Glomerular endothelial cell (primary cell): ENCODE measurements around the gene DNMT1. TPM values are rescaled to one million over a fixed set of nuclear protein-coding genes. Genes with fewer than 3 reads are reported as not detected.

ENCODE experiments used
- DNase-seq: peaks from one replicate; pipeline ENCODE4 v3.0.0-alpha.2; 2011; ENCODE audit warnings: low read depth, low spot score; ENCODE audit errors: extremely low read depth
- total RNA-seq: library from RNA; depleted of rRNA; stranded (reverse); fragments of >200 nt; gene quantifications from 2 replicates; pipeline ENCODE4 v1.2.3, GENCODE V29; 2015

The DNMT1 gene
- total RNA-seq, 1 donor from 2014 or later: 83.9 TPM

GRCh38 chr19:10143681-10144080 is 51.1 kb downstream of the DNMT1 start:
- DNase-seq: no peak

DNA sequence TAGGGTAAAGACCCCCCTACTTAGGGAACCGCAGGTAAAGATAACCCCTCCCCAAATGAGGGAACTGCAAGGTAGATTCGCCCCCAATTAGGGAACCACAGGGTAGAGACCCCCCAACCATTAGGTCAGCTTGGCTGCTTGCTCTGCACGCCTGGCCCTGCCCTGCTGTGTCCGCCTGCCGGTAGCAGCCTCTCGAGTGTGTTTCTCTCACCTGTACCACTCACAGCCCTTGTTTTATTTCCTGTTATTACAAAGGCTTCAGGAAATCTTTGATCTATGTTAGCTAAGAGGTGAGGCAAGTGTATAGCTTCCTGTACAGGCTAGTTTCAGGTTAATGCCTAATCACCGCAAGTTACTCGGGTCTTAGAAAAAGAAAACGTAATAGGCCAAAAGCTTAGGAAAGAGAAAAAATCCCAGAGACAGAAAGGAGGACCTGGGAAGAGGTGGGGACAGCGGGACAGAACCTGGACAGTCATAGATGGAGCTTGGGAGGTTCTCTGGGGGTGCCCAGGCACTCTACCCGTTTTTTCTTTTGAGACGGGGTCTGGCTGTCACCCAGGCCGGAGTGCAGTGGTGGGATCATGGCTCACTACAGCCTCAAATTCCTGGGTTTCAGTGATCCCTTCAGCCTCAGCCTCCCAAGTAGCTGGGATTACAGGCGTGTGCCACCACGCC is 51.9 kb downstream of the DNMT1 start:
- no peak for DNase-seq

DNA sequence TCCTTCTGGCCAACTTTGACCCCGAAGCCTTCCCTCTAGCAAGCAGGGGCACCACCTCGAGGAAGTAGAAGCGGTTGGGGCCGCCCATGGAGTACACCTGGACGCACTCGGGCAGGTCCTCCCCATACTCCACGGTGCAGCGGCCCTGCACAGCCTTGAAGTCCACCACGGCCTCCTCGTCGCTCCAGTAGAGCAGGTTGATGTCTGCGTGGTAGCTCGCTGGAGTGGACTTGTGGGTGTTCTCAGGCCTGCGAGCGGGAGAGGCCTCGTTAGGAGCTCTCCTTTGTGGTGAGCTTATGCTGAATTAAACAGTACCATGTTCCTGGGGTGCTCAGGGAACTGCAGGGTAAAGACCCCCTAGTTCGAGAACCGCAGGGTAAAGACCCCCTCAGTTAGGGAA is 52.8 kb downstream of the DNMT1 start:
- no peak for DNase-seq

- no peak for DNase-seq
Measured at GRCh38 chr19:10141479-10141878, 53.3 kb downstream of the DNMT1 start.

DNA sequence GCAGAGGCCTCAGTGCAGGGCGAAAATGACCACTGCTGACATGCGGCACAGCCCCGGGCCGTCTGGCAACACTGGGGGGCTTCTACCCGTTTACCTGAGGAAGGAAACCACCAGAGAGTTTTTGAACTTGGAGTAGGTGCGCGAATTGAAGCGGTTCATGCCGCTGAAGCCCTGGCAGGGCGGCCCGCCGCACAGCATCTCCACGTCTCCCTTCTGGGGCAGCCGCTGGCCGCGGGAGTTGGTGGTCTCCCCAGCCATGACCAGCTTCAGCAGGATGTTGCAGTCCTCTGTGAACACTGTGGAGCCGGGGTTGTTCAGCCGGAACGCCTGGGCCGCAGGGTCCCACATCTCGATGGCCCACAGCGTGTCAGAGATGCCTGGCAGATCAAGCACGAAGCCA is 54.8 kb downstream of the DNMT1 start:
- DNase-seq: no peak

- DNase-seq: no peak
Measured at GRCh38 chr19:10138879-10139795, 55.6 kb downstream of the DNMT1 start.

GRCh38 chr19:10137751-10138682 is 56.7 kb downstream of the DNMT1 start:
- no peak for DNase-seq

DNA sequence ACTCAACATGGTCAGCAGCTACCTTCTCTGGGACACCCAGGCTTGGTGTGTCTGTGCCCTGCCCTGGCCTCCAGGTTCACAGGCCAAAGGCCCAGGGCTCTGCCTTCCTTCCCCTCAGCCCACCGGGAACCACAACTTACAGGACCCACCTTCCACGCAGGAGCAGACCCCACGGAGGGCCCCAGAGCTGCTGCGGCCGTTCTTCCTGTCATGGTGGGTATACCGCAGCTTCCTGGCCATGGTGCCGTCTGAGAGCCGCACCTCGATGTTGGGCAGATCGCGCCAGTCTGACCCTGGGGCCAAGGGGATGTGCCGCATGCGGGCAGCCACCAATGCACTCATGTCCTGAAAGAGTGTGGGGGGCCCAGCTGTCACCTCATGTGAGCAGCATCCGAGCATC is 57.8 kb downstream of the DNMT1 start:
- DNase-seq: no peak

DNA sequence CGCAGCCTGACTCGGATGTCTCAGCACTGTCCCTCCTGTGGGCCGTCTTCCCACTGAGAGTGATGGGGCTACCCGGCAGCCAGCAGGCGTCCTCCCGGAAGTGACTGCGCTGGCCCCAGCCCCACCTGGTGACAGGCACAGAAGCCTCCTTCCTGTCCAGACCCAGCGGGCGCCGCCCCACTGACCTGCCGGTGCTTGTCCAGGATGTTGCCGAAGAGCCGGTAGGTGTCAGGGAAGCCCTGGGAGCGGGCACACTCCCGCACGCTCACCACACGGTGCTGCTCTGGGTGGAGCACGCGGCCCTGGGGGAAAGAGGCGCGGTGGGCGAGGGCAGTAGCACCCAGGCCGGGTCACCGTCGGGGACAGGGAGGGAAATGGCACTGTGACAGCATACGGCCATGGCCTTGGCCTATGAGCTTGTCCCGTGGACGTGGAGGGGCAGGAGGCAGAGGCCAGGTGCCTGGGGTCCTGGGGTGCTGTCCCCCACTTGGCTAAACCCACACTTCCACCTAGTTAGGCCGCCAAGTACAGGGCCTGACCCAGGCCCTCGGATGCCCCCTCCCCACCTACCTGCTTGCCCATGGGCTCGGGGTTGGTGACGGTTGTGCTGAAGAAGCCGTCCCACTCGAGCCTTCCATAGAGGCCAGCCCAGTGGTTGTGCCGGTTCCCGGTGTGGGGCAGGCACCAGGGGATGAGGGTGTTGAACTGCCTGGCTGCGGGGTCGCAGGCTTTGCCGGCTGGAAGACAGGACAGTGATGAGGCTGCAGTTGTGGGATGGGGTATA is 59.0 kb downstream of the DNMT1 start:
- no peak for DNase-seq

- no peak for DNase-seq
Measured at GRCh38 chr19:10134040-10134439, 60.7 kb downstream of the DNMT1 start.

DNA sequence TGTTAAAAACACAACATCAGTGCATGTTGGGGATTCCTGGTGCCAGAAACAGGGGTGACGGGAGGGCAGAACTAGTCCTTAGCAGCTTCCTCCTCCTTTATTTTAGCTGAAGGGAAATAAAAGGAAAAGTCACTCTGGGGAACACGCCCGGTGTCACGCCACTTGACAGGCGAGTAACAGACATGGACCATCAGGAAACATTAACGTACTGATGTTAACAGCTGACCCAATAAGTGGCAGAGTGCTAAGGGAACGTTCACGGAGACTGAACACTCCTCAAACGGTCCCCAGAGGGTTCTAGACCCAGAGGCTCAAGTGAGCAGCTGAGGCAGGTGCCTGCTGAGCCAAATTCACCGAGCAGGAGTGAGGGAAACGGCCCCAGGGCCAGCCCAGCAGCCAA is 61.2 kb downstream of the DNMT1 start:
- DNase-seq: no peak

DNA sequence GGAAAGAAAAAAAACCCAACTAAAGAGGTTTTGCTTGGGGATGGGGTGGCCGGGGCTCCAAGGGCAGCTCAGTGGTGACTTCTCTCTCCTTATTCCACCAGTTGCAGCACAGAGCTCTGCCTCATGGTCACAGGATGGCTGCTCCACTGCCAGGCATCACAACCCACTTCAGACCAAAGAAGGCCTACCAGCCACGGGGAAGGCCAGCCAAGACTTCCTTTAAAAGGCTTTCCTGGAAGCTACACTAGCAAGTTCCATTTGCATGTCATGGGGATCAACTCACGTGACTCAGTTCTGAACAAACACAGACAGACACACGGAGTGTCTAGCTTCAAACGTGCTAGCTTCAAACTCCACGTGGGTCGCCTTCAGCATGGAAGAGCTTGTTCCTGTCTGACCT is 61.8 kb downstream of the DNMT1 start:
- no peak for DNase-seq

DNA sequence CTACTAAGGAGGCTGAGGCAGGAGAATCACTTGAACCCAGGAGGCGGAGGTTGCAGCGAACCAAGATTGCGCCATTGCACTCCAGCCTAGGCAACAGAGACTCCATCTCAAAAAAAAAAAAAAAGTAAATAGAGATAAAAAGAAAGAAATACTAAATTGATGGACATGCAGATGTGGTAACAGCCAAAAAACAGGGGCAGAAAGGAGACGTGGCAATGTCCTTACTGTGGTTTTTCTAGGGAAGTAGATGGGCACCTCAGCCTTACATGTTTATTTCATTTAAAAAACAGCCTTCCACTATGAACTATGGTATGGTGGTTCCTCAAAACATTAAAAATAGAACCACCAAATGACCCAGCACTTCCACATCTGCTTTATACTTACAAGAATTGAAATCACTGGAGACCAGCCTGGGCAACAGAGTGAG is 68.5 kb downstream of the DNMT1 start:
- DNase-seq: no peak

GRCh38 chr19:10124429-10124828 is 70.3 kb downstream of the DNMT1 start:
- no peak for DNase-seq

- no peak for DNase-seq
Measured at GRCh38 chr19:10122045-10122444, 72.7 kb downstream of the DNMT1 start.

DNA sequence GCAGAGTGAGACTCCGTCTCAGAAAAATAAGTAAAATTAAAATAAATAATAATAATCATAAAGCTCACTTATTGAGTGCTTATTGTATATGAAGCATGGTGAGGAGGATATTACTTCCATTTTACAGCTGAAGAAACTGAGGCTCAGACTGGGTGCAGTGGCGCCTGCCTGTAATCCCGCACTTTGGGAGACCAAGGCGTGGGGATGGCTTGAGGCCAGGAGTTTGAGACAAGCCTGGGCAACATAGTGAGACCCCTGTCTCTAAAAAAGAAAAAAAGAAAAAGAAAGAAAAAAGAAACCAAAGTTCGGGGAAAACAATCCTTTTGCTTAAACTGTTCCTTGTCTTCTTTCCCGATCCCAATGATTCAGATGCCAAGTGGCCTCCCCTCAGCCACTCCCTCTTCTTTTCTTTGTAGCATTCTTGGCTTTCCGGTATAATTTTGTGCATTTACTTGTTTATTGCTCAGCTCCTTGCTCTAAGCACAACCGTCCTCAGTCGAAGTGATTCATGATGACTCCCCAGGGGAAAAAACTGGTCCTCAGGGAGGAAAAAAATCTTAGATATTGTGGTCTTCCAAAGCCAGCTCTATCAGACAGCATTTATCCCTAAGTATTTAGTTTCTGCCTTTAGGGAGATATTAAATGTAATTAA is 74.1 kb downstream of the DNMT1 start:
- DNase-seq: no peak

DNA sequence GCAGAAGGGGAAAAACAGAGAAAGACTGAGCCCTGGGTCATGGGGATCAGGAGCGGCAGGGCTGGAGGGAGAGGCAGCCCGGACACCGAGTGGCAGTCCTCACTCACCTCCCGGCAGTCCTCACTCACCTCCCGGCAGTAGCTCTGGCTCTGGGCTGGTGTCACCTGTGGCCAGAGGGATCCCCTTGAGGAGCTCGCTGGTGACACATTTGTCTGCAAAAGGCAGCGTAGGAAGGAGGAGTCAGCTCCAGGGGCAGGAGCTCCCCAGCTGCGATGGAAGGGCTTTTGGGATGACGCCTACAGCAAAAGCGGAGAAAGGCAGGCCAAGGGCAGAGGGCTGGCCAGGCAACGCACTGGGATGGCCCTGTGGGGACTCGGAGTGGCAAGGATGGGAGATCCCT is 75.8 kb downstream of the DNMT1 start:
- no peak for DNase-seq

DNA sequence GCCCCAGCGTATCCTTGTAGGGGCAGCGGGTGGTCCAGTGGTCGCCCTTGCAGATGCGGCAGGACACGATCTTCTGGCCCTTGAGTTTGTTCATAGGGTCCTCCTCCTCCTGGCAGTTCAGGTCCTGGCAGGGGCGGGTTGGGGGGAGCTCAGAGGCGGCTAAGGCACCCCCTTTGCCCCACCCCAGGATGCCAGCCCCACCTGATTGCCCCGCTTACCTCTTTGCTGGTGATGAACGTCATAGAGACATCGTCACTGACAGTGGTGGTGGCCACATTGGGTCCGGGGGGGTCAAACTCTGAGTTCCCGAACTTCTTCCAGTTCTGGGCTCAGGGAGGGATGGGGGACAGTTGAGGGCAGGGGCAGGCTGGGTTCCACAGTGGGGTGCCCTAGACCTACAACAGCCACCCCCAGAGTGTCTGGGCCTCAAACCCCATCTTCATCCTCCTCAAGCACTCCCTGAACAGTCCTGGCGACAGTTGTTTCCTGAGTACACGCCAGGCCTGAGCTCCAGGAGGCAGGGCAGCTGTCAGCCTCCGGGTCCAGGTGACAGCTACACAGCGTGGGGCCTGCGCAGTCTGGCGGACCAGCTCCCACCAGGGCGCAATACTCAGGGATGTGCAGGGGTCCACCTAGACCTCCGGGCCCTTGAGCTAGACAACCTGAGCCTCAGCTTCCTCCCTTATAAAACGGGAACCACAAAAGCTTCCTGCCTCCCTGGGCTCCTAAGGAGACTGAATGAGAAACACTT is 77.7 kb downstream of the DNMT1 start:
- DNase-seq: no peak
